GM12878 (cell line): ENCODE data around the gene GPC6. TPM values are rescaled to one million over a fixed set of nuclear protein-coding genes. Genes with fewer than 3 reads are reported as not detected.

ENCODE experiments used
- ATAC-seq: fragments of 200-7000 bp; cut with Tn5 transposase; 3 replicates; pipeline ENCODE4 v1.9.1; 2020; ENCODE audit warnings: mild to moderate bottlenecking, moderate library complexity
- BruUV-seq: library from RNA; stranded (reverse); fragments of 400-500 nt; replicated peaks from 2 replicates; lab custom pipeline; 2021; lab: Mats Ljungman, UMichigan
- CTCF ChIA-PET: fragments of 300-600 bp; sonication (Branson Sonifier 250); formaldehyde crosslinking; extraction: SDS; loops from one replicate; lab custom pipeline; 2021; ENCODE audit warnings: inconsistent platforms; lab: Yijun Ruan, JAX
- POLR2A ChIA-PET: fragments of 350-600 bp; formaldehyde crosslinking; extraction: SDS; loops from one replicate; lab custom pipeline; 2021; ENCODE audit warnings: inconsistent platforms; lab: Charles Lee
- RAD21 ChIA-PET: fragments of 300-600 bp; sonication (Branson Sonifier 250); formaldehyde crosslinking; loops from one replicate; lab custom pipeline; 2023; ENCODE audit warnings: antibody characterized with exemption; ENCODE audit not compliant: unreplicated experiment; lab: Charles Lee
- SMC1A ChIA-PET: fragments of 300-600 bp; sonication (Branson Sonifier 250); formaldehyde crosslinking; loops from one replicate; lab custom pipeline; 2023; ENCODE audit not compliant: unreplicated experiment, uncharacterized antibody; lab: Charles Lee
- DNase-seq: peaks from one replicate; pipeline ENCODE4 v3.0.0-alpha.2; 2011; ENCODE audit warnings: low read depth, low spot score
- FAIRE-seq: peaks from 3 replicates; lab custom pipeline; 2011; peaks lifted over from hg19 to GRCh38; lab: Jason Lieb, UNC
- H2AFZ ChIP-seq: 2 replicates; pipeline ENCODE4 v1.6.0; 2011; ENCODE audit warnings: low read depth, low read length, control low read depth; ENCODE audit not compliant: control insufficient read depth
- H3K27ac ChIP-seq: 2 replicates; pipeline ENCODE4 v1.5.1; 2011; ENCODE audit warnings: control low read depth; ENCODE audit not compliant: control insufficient read depth, insufficient read depth
- H3K27me3 ChIP-seq, 2 experiments: replicated peaks in 1 of 2; 2 replicates each; pipeline versions ENCODE4 v1.6.0 to v1.6.1; 2011; ENCODE audit warnings: low read length in 1 of 2; ENCODE audit not compliant: control insufficient read depth in 2 of 2, insufficient read depth in 2 of 2
- H3K36me3 ChIP-seq, 2 experiments: 2 replicates each; pipeline ENCODE4 v1.5.1; 2011; ENCODE audit warnings: low read length in 1 of 2; ENCODE audit not compliant: control insufficient read depth in 2 of 2, insufficient read depth in 2 of 2
- H3K4me1 ChIP-seq: 2 replicates; pipeline ENCODE4 v1.6.1; 2011; ENCODE audit warnings: mild to moderate bottlenecking, low read length, moderate library complexity, mixed read lengths; ENCODE audit not compliant: control insufficient read depth, insufficient read depth
- H3K4me2 ChIP-seq: 2 replicates; pipeline ENCODE4 v1.6.0; 2011; ENCODE audit warnings: control low read depth; ENCODE audit not compliant: control insufficient read depth, insufficient read depth
- H3K4me3 ChIP-seq: fragments of 200-600 bp; sonication (generic); 2 replicates; pipeline ENCODE4 v1.5.1; 2016
- H3K79me2 ChIP-seq: 2 replicates; pipeline ENCODE4 v1.6.0; 2011; ENCODE audit warnings: low read length; ENCODE audit not compliant: control insufficient read depth, insufficient read depth
- H3K9ac ChIP-seq: 2 replicates; pipeline ENCODE4 v1.8.0; 2011; ENCODE audit warnings: low read length, control low read depth, mixed read lengths; ENCODE audit not compliant: control insufficient read depth, insufficient read depth
- H3K9me3 ChIP-seq: replicated peaks from 3 replicates; pipeline ENCODE4 v1.5.1; 2011; ENCODE audit warnings: mild to moderate bottlenecking, low read length; ENCODE audit not compliant: control insufficient read depth, insufficient read depth
- H4K20me1 ChIP-seq: 2 replicates; pipeline ENCODE4 v1.6.0; 2011; ENCODE audit not compliant: control insufficient read depth, insufficient read depth
- BHLHE40 ChIP-seq, 2 experiments: fragments of 450-650 bp in 1 of 2; IDR thresholded peaks; 2 replicates each; pipeline ENCODE4 v1.6.1; 2011 to 2017; ENCODE audit warnings: low read depth in 2 of 2, borderline replicate concordance in 1 of 2, improper control_type of control experiment in 1 of 2, low read length in 1 of 2, mild to moderate bottlenecking in 1 of 2
- CUX1 ChIP-seq: IDR thresholded peaks from 2 replicates; pipeline ENCODE4 v1.6.1; 2012; ENCODE audit warnings: improper control_type of control experiment, low read depth, low read length; ENCODE audit not compliant: insufficient replicate concordance
- ESRRA ChIP-seq: IDR thresholded peaks from 2 replicates; pipeline ENCODE4 v1.6.1; 2012; ENCODE audit warnings: mild to moderate bottlenecking, low read length, improper control_type of control experiment
- HDAC2 ChIP-seq: fragments of 200-600 bp; sonication (generic); IDR thresholded peaks from 2 replicates; pipeline ENCODE4 v1.6.1; 2017
- JUNB ChIP-seq: IDR thresholded peaks from 2 replicates; pipeline ENCODE4 v1.6.1; 2016; ENCODE audit warnings: antibody characterized with exemption, mild to moderate bottlenecking
- LARP7 ChIP-seq: fragments of 450-650 bp; IDR thresholded peaks from 2 replicates; pipeline ENCODE4 v1.6.1; 2017; ENCODE audit warnings: mild to moderate bottlenecking
- MEF2B ChIP-seq: fragments of 450-650 bp; IDR thresholded peaks from 2 replicates; pipeline ENCODE4 v1.6.1; 2018; ENCODE audit warnings: mild to moderate bottlenecking, moderate library complexity; ENCODE audit not compliant: partially characterized antibody, poor library complexity, severe bottlenecking
- MYB ChIP-seq: fragments of 150-350 bp; IDR thresholded peaks from 2 replicates; pipeline ENCODE4 v1.6.1; 2014; ENCODE audit warnings: mild to moderate bottlenecking, low read depth, low read length, borderline replicate concordance
- NKRF ChIP-seq: fragments of 450-650 bp; conservative IDR thresholded peaks from 2 replicates; pipeline ENCODE4 v1.6.1; 2017; ENCODE audit warnings: mild to moderate bottlenecking, moderate library complexity
- PAX8 ChIP-seq: fragments of 450-650 bp; IDR thresholded peaks from 2 replicates; pipeline ENCODE4 v1.6.1; 2017; ENCODE audit warnings: mild to moderate bottlenecking, moderate library complexity
- RB1 ChIP-seq: fragments of 450-650 bp; formaldehyde crosslinking; IDR thresholded peaks from 2 replicates; pipeline ENCODE4 v1.6.1; 2017; ENCODE audit warnings: mild to moderate bottlenecking, borderline replicate concordance
- SIX5 ChIP-seq: IDR thresholded peaks from 2 replicates; pipeline ENCODE4 v1.6.1; 2011; ENCODE audit warnings: mild to moderate bottlenecking, low read depth, low read length, moderate library complexity; ENCODE audit not compliant: severe bottlenecking
- SMAD1 ChIP-seq: fragments of 450-650 bp; IDR thresholded peaks from 2 replicates; pipeline ENCODE4 v1.6.1; 2018; ENCODE audit warnings: mild to moderate bottlenecking, low read depth; ENCODE audit not compliant: partially characterized antibody
- TAF1 ChIP-seq: IDR thresholded peaks from 2 replicates; pipeline ENCODE4 v1.6.1; 2011; ENCODE audit warnings: mild to moderate bottlenecking, low read depth, low read length, borderline replicate concordance
- TCF7 ChIP-seq: IDR thresholded peaks from 2 replicates; pipeline ENCODE4 v1.6.1; 2014; ENCODE audit warnings: antibody characterized with exemption, borderline replicate concordance
- USF1 ChIP-seq: IDR thresholded peaks from 2 replicates; pipeline ENCODE4 v1.6.1; 2011; ENCODE audit warnings: borderline replicate concordance, low read depth, mild to moderate bottlenecking, moderate library complexity, mixed read lengths, low read length; ENCODE audit not compliant: insufficient read depth; ENCODE audit errors: extremely low read length
- WGBS: methylation state at CpG from one replicate; pipeline ENCODE4 v1.1.6; 2016; ENCODE audit warnings: low lambda C conversion rate; ENCODE audit not compliant: insufficient replicate concordance, insufficient coverage; ENCODE audit errors: missing lambda C conversion rate; 5-methylcytosine and 5-hydroxymethylcytosine counted together
- in situ Hi-C: fragments of 300-500 bp; cut with MboI; formaldehyde crosslinking; loops from 9 replicates; pipeline ENCODE4 v1.14.3; 2018; ENCODE audit warnings: mixed read lengths
- intact Hi-C: fragments of 100-400 bp; cut with micrococcal nuclease; formaldehyde crosslinking; loops from one replicate; pipeline ENCODE4 v1.14.2; 2022; ENCODE audit not compliant: unreplicated experiment
- polyA plus RNA-seq, 11 experiments: library from polyadenylated mRNA; depleted of rRNA in 4 of 11; unstranded in 6 of 11; stranded (reverse) in 5 of 11; fragments of >200 nt; fragmentation: Nextera tagmentation in 4 of 11; fragmentation: Illumina TruSeq in 1 of 11; extraction: Ambion mirVana in 4 of 11; extraction: Trizol in 1 of 11; gene quantifications; 1 replicate in 1 of 11; 2 replicates in 10 of 11; pipeline versions ENCODE4 v1.2.1 to v1.2.3, GENCODE V29; 2011 to 2016; ENCODE audit warnings: inconsistent platforms in 2 of 11, missing spikeins in 2 of 11, low read depth in 1 of 11
- total RNA-seq, 4 experiments: library from RNA; depleted of rRNA in 3 of 4; stranded (reverse); fragments of >200 nt in 3 of 4; fragmentation: Illumina TruSeq in 1 of 4; extraction: Trizol in 1 of 4; gene quantifications; 2 replicates each; pipeline versions ENCODE4 v1.2.1 to v1.2.3, GENCODE V29; 2013 to 2021

Gene GPC6
- total and polyA plus RNA-seq, 10 of the 15 experiments (the other 5 are each of a cell fraction or from before 2014, with no cell fraction given): 0.03 to 0.04 (median 0.03) TPM; not detected in 7

GRCh38 chr13:94346261-94347019 lies 1119.8 kb downstream of the GPC6 start:
- Histone ChIP-seq H3K9me3 (no peaks in the 10 kb centered on the region), H3K4me3 (no peak overlapping the region), H2AFZ (no peak overlapping the region), H3K27me3 (no peaks in the 10 kb centered on the region), H3K4me2 (no peak overlapping the region), H3K36me3 (no peaks in the 10 kb centered on the region), H3K79me2 (no peaks in the 10 kb centered on the region), H3K9ac (no peak overlapping the region), H4K20me1 (no peaks in the 10 kb centered on the region), H3K4me1 (no peaks in the 10 kb centered on the region), H3K27ac (no peak overlapping the region)
- ChIA-PET RAD21 (no interaction called here), CTCF (interaction anchor here (0.6 to 1.8 kb wide), 3 partner anchors 15 to 1339 kb away, joined by 3 to 6 read pairs (median 3); no protein-coding TSS in a partner anchor), POLR2A (interaction anchor here (0.5 kb wide), 1 partner anchor 233 kb away, joined by 6 read pairs; no protein-coding TSS in a partner anchor), SMC1A (interaction anchor here (0.5 to 1.0 kb wide), 2 partner anchors 15 to 288 kb away, joined by 3 read pairs; no protein-coding TSS in a partner anchor)
- FAIRE-seq: no peak
- DNase-seq: no peak
- 70% methylated on average over 13 of the region's 13 CpGs for WGBS
- in situ Hi-C loops (no loop called here), intact Hi-C loops (no loop called here)
- ATAC-seq: no peak
- BruUV-seq: no TSS peak
- TF ChIP-seq MEF2B (no peak), NKRF (no peak), BHLHE40 (IDR thresholded peaks at IDR 0.05; ENCODE audit: borderline replicate concordance in 1 of 2, low read depth in 2 of 2, low read length in 1 of 2) (no peak), PAX8 (no peak), CUX1 (no peak), LARP7 (no peak), SIX5 (no peak), SMAD1 (no peak), RB1 (no peak), ESRRA (no peak), USF1 (no peak), HDAC2 (no peak), TCF7 (no peak), MYB (no peak), JUNB (no peak), TAF1 (no peak)
